Lower leg skin (tissue), 4 donors: ENCODE results near the gene CRY2. TPM values are rescaled to one million over a fixed set of nuclear protein-coding genes. Genes with fewer than 3 reads are reported as not detected.

ENCODE experiments used
- DNase-seq, 2 donors: peaks; one replicate each; pipeline ENCODE4 v3.0.0-alpha.2; 2019; ENCODE audit warnings: low spot score in 2 of 2
- H3K4me3 ChIP-seq: fragments of 200-600 bp; sonication (generic); 2 replicates; pipeline ENCODE4 v1.5.1; 2017; ENCODE audit warnings: mild to moderate bottlenecking, low read depth; ENCODE audit not compliant: poor library complexity, severe bottlenecking
- CTCF ChIP-seq, 3 donors: fragments of 450-650 bp; IDR thresholded peaks; one replicate each; pipeline ENCODE4 v1.5.1; 2016; ENCODE audit warnings: antibody characterized with exemption in 3 of 3, mild to moderate bottlenecking in 3 of 3, moderate library complexity in 2 of 3
- POLR2A ChIP-seq, 2 donors: fragments of 450-650 bp; IDR thresholded peaks; one replicate each; pipeline ENCODE4 v1.6.1; 2016 to 2017; ENCODE audit warnings: antibody characterized with exemption in 2 of 2, mild to moderate bottlenecking in 1 of 2, moderate library complexity in 1 of 2
- WGBS, 2 donors: methylation state at CpG; one replicate each; pipeline ENCODE4 v1.1.5; 2018; 5-methylcytosine and 5-hydroxymethylcytosine counted together
- intact Hi-C: fragments of 100-400 bp; cut with DNase I; formaldehyde crosslinking; loops from one replicate; pipeline ENCODE4 v1.15.0; 2023; ENCODE audit warnings: low total_unique reads
- total RNA-seq, 4 donors: library from RNA; depleted of rRNA; stranded (reverse); fragments of >200 nt; gene quantifications; one replicate each; pipeline ENCODE4 v1.1.0, GENCODE V29; 2016

The CRY2 gene
- total RNA-seq, 4 donors from 2014 or later: 59.6 to 92.1 (median 70.1) TPM

- no peak overlapping the region for H3K4me3 ChIP-seq
- TF ChIP-seq POLR2A (IDR thresholded peaks at IDR 0.05) (no peak), CTCF (IDR thresholded peaks at IDR 0.05) (no peak)
- WGBS, 2 donors: 63 to 67% methylated on average over 9 of the region's 9 CpGs
- intact Hi-C loops: loop anchor here (10.0 kb wide), 1 partner anchor 132 kb away; no protein-coding TSS in a partner anchor
- no peak for DNase-seq
Measured at GRCh38 chr11:45872651-45873356, 25.5 kb downstream of the CRY2 start.

- no peak overlapping the region for H3K4me3 ChIP-seq
- intact Hi-C loops: loop anchor here (10.0 kb wide), 1 partner anchor 128 kb away; no protein-coding TSS in a partner anchor
- TF ChIP-seq CTCF (IDR thresholded peaks at IDR 0.05) (no peak), POLR2A (IDR thresholded peaks at IDR 0.05) (no peak)
- 64 to 65% methylated on average over 6 of the region's 6 CpGs for WGBS, 2 donors
- no peak for DNase-seq
Measured at GRCh38 chr11:45876401-45876800, 29.1 kb downstream of the CRY2 start.

- DNase-seq: no peak
- no peak overlapping the region for H3K4me3 ChIP-seq
- 81 to 83% methylated on average over 8 of the region's 8 CpGs for WGBS, 2 donors
- intact Hi-C loops: loop anchor here (10.0 kb wide), 1 partner anchor 128 kb away; no protein-coding TSS in a partner anchor
- TF ChIP-seq CTCF (IDR thresholded peaks at IDR 0.05) (no peak), POLR2A (IDR thresholded peaks at IDR 0.05) (no peak)
Measured at GRCh38 chr11:45877221-45877620, 29.9 kb downstream of the CRY2 start.

GRCh38 chr11:45877845-45878244, 30.6 kb downstream of the CRY2 start:
- intact Hi-C loops: loop anchor here (10.0 kb wide), 1 partner anchor 127 kb away; no protein-coding TSS in a partner anchor
- no peak overlapping the region for H3K4me3 ChIP-seq
- 95 to 96% methylated on average over 3 of the region's 3 CpGs for WGBS, 2 donors
- TF ChIP-seq POLR2A (IDR thresholded peaks at IDR 0.05) (no peak), CTCF (IDR thresholded peaks at IDR 0.05) (no peak)
- no peak for DNase-seq

- TF ChIP-seq CTCF (IDR thresholded peaks at IDR 0.05) (no peak), POLR2A (IDR thresholded peaks at IDR 0.05) (no peak)
- DNase-seq: no peak
- intact Hi-C loops: loop anchor here (10.0 kb wide), 1 partner anchor 125 kb away; no protein-coding TSS in a partner anchor
- WGBS, 2 donors: 80 to 86% methylated on average over 7 of the region's 7 CpGs
- H3K4me3 ChIP-seq: no peak overlapping the region
Measured at GRCh38 chr11:45879803-45880686, 32.8 kb downstream of the CRY2 start.
